ENCODE results near the gene ETV3. TPM values are rescaled to one million over a fixed set of nuclear protein-coding genes. Genes with fewer than 3 reads are reported as not detected.

The ETV3 gene
- total RNA-seq (2022; extraction: Qiagen RNA extraction; ENCODE audit: low read depth), result 11.1 to 16.2 TPM (median 12.3 TPM) in 5 replicates

GRCh38 chr1:157138220-157139051 lies at the start of gene ETV3:
TSS of gene ETV3 (minus strand) at chr1:157138395. CDS start at chr1:157136352, 2,043 bp downstream.

GRCh38 chr1:157099633-157100009 lies 38.6 kb downstream of the ETV3 start, which contains the start of gene ETV3L:
TSS of gene ETV3L (minus strand) at chr1:157099808. CDS start at chr1:157099523, 285 bp downstream.

Other genes with a start within 250 kb of the ETV3 start
- 7.8 to 12.2 TPM (median 10.1 TPM) in 5 replicates for gene PEAR1, start 244.7 kb downstream of the ETV3 start, total RNA-seq (2022; extraction: Qiagen RNA extraction; ENCODE audit: low read depth)
- 0.11 to 0.38 TPM (median 0.16 TPM) in 4 of 5 replicates, not detected in the other for gene LRRC71, start 217.8 kb downstream of the ETV3 start, total RNA-seq (2022; extraction: Qiagen RNA extraction; ENCODE audit: low read depth)
- 17.4 to 23.5 TPM (median 20.7 TPM) in 5 replicates for gene ARHGEF11, start 92.7 kb downstream of the ETV3 start, total RNA-seq (2022; extraction: Qiagen RNA extraction; ENCODE audit: low read depth)
- not detected in 5 replicates for gene ETV3L, start 38.6 kb downstream of the ETV3 start, total RNA-seq (2022; extraction: Qiagen RNA extraction; ENCODE audit: low read depth)